GM12878 (cell line): ENCODE results near the gene RPUSD2. TPM values are rescaled to one million over a fixed set of nuclear protein-coding genes. Genes with fewer than 3 reads are reported as not detected.

Source experiments
- BACH1 ChIP-seq: fragments of 450-650 bp; IDR thresholded peaks from 2 replicates; pipeline ENCODE4 v1.6.1; 2017; ENCODE audit warnings: mild to moderate bottlenecking, borderline replicate concordance
- BHLHE40 ChIP-seq, 2 experiments: fragments of 450-650 bp in 1 of 2; IDR thresholded peaks; 2 replicates each; pipeline ENCODE4 v1.6.1; 2011 to 2017; ENCODE audit warnings: low read depth in 2 of 2, borderline replicate concordance in 1 of 2, improper control_type of control experiment in 1 of 2, low read length in 1 of 2, mild to moderate bottlenecking in 1 of 2
- BRCA1 ChIP-seq: IDR thresholded peaks from 2 replicates; pipeline ENCODE4 v1.6.1; 2011; ENCODE audit warnings: low read depth, low read length, improper control_type of control experiment
- CHD1 ChIP-seq: IDR thresholded peaks from 2 replicates; pipeline ENCODE4 v1.6.1; 2012; ENCODE audit warnings: low read depth, low read length, improper control_type of control experiment
- CHD4 ChIP-seq: fragments of 200-600 bp; sonication (generic); IDR thresholded peaks from 2 replicates; pipeline ENCODE4 v1.6.1; 2016; ENCODE audit warnings: mild to moderate bottlenecking
- CREB1 ChIP-seq: IDR thresholded peaks from 2 replicates; pipeline ENCODE4 v1.6.1; 2012; ENCODE audit warnings: low read depth, mild to moderate bottlenecking, inconsistent platforms
- E2F4 ChIP-seq: IDR thresholded peaks from 2 replicates; pipeline ENCODE4 v1.6.1; 2012; ENCODE audit warnings: low read depth, low read length, improper control_type of control experiment
- ESRRA ChIP-seq: IDR thresholded peaks from 2 replicates; pipeline ENCODE4 v1.6.1; 2012; ENCODE audit warnings: mild to moderate bottlenecking, low read length, improper control_type of control experiment
- HDAC2 ChIP-seq: fragments of 200-600 bp; sonication (generic); IDR thresholded peaks from 2 replicates; pipeline ENCODE4 v1.6.1; 2017
- HDGF ChIP-seq: fragments of 450-650 bp; IDR thresholded peaks from 2 replicates; pipeline ENCODE4 v1.6.1; 2016; ENCODE audit warnings: antibody characterized with exemption
- JUNB ChIP-seq: IDR thresholded peaks from 2 replicates; pipeline ENCODE4 v1.6.1; 2016; ENCODE audit warnings: antibody characterized with exemption, mild to moderate bottlenecking
- JUND ChIP-seq: IDR thresholded peaks from 2 replicates; pipeline ENCODE4 v1.6.1; 2012; ENCODE audit warnings: low read depth, mild to moderate bottlenecking, low read length, improper control_type of control experiment, moderate library complexity
- MTA3 ChIP-seq: IDR thresholded peaks from 2 replicates; pipeline ENCODE4 v1.6.1; 2012; ENCODE audit warnings: low read length, inconsistent platforms, borderline replicate concordance
- MYB ChIP-seq: fragments of 150-350 bp; IDR thresholded peaks from 2 replicates; pipeline ENCODE4 v1.6.1; 2014; ENCODE audit warnings: mild to moderate bottlenecking, low read depth, low read length, borderline replicate concordance
- NBN ChIP-seq: fragments of 450-650 bp; IDR thresholded peaks from 2 replicates; pipeline ENCODE4 v1.6.1; 2016
- NFIC ChIP-seq: IDR thresholded peaks from 2 replicates; pipeline ENCODE4 v1.6.1; 2012; ENCODE audit warnings: low read depth, mild to moderate bottlenecking, inconsistent platforms, low read length, moderate library complexity
- NR2C1 ChIP-seq: fragments of 450-650 bp; IDR thresholded peaks from 2 replicates; pipeline ENCODE4 v1.6.1; 2017; ENCODE audit warnings: antibody characterized with exemption, mild to moderate bottlenecking, moderate library complexity
- RAD51 ChIP-seq: fragments of 450-650 bp; IDR thresholded peaks from 2 replicates; pipeline ENCODE4 v1.6.1; 2016; ENCODE audit warnings: moderate library complexity, mild to moderate bottlenecking, inconsistent platforms
- RBBP5 ChIP-seq: fragments of 200-600 bp; sonication (generic); conservative IDR thresholded peaks from 2 replicates; pipeline ENCODE4 v1.6.1; 2016
- RUNX3 ChIP-seq: IDR thresholded peaks from 2 replicates; pipeline ENCODE4 v1.6.1; 2012; ENCODE audit warnings: low read length, inconsistent platforms
- SMAD1 ChIP-seq: fragments of 450-650 bp; IDR thresholded peaks from 2 replicates; pipeline ENCODE4 v1.6.1; 2018; ENCODE audit warnings: mild to moderate bottlenecking, low read depth; ENCODE audit not compliant: partially characterized antibody
- SMARCA5 ChIP-seq: fragments of 450-650 bp; IDR thresholded peaks from 2 replicates; pipeline ENCODE4 v1.6.1; 2017; ENCODE audit warnings: mild to moderate bottlenecking
- SREBF1 ChIP-seq: IDR thresholded peaks from 2 replicates; pipeline ENCODE4 v1.6.1; 2012; ENCODE audit warnings: mild to moderate bottlenecking, low read length
- YBX1 ChIP-seq: fragments of 450-650 bp; IDR thresholded peaks from 2 replicates; pipeline ENCODE4 v1.6.1; 2016; ENCODE audit warnings: antibody characterized with exemption
- YY1 ChIP-seq: IDR thresholded peaks from 2 replicates; pipeline ENCODE4 v1.6.1; 2011; ENCODE audit warnings: low read depth, mild to moderate bottlenecking, low read length
- ZNF384 ChIP-seq: IDR thresholded peaks from 2 replicates; pipeline ENCODE4 v1.6.1; 2012; ENCODE audit warnings: low read depth, mild to moderate bottlenecking, low read length, improper control_type of control experiment, borderline replicate concordance
- ZNF592 ChIP-seq: fragments of 450-650 bp; IDR thresholded peaks from 2 replicates; pipeline ENCODE4 v1.6.1; 2017; ENCODE audit warnings: mild to moderate bottlenecking, moderate library complexity
- ZNF622 ChIP-seq: fragments of 450-650 bp; IDR thresholded peaks from 2 replicates; pipeline ENCODE4 v1.6.1; 2017; ENCODE audit warnings: mild to moderate bottlenecking, inconsistent platforms
- ZSCAN29 ChIP-seq: fragments of 450-650 bp; IDR thresholded peaks from 2 replicates; pipeline ENCODE4 v1.6.1; 2017; ENCODE audit warnings: mild to moderate bottlenecking, moderate library complexity
- polyA plus RNA-seq, 11 experiments: library from polyadenylated mRNA; depleted of rRNA in 4 of 11; unstranded in 6 of 11; stranded (reverse) in 5 of 11; fragments of >200 nt; fragmentation: Nextera tagmentation in 4 of 11; fragmentation: Illumina TruSeq in 1 of 11; extraction: Ambion mirVana in 4 of 11; extraction: Trizol in 1 of 11; gene quantifications; 1 replicate in 1 of 11; 2 replicates in 10 of 11; pipeline versions ENCODE4 v1.2.1 to v1.2.3, GENCODE V29; 2011 to 2016; ENCODE audit warnings: inconsistent platforms in 2 of 11, missing spikeins in 2 of 11, low read depth in 1 of 11
- total RNA-seq, 4 experiments: library from RNA; depleted of rRNA in 3 of 4; stranded (reverse); fragments of >200 nt in 3 of 4; fragmentation: Illumina TruSeq in 1 of 4; extraction: Trizol in 1 of 4; gene quantifications; 2 replicates each; pipeline versions ENCODE4 v1.2.1 to v1.2.3, GENCODE V29; 2013 to 2021
- TF ChIP-seq, protein P1 (sequence below): fragments of 450-650 bp; IDR thresholded peaks from 2 replicates; pipeline ENCODE4 v1.6.1; 2014; ENCODE audit warnings: mild to moderate bottlenecking

The RPUSD2 gene
- total and polyA plus RNA-seq, 10 of the 15 experiments (the other 5 are each of a cell fraction or from before 2014, with no cell fraction given): 4.0 to 33.3 (median 18.5) TPM

DNA sequence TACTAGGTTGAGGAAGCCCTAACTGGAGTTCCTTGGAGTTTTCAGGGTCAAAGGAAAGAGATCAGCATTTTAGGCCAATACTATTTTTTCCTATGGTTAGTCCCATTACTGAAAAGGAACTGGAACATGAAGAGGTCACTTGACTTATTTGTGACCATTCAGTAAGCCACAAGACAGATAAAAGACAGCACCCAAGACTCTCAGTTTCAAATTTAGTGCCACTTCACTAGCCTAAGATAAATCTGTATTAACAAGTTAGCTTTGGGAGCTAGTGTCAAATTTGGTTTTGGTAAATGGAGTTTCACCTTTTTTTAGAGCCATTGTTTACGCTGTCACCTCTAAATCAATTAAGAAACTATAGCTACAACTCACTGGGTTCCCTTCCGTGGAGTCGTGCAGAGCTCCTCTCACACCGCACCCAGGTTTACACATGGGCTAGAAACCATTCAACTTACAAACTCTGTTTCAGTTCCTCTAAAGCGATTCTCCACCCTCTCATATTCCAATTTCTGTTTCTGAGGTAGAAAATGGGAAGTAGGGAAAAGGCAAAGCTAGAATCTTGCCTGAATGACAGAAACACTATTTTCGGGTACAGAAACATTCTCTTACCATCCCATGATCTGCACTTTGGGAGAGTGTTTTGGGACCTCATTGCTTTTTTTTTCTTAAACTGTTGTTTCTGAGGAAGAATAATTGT, 18.6 kb upstream of the RPUSD2 start (continued):
- TF ChIP-seq ZNF592 (no peak), NR2C1 (no peak; the same call in 1 of the 2 replicates), JUNB (peak; percentile 60), ZNF384 (peak; percentile 68), HDGF (no peak), BHLHE40 (IDR thresholded peaks at IDR 0.05; ENCODE audit: borderline replicate concordance in 1 of 2, low read depth in 2 of 2, low read length in 1 of 2) (peak; percentile 81 to 84), ESRRA (peak; percentile 33; the same call in 1 of the 2 replicates), NFIC (peak; percentile 97), SMAD1 (no peak), JUND (no peak), YBX1 (no peak), E2F4 (peak; percentile 60; the same call in 1 of the 2 replicates), BRCA1 (no peak), RAD51 (peak; percentile 65), CHD4 (no peak), ZNF622 (no peak), SMARCA5 (no peak), RBBP5 (no peak), YY1 (0 out of 2 replicates have a peak, but pooled peaks have one; percentile 32), RUNX3 (peak; percentile 92), ZSCAN29 (no peak), HDAC2 (no peak), CHD1 (no peak), MTA3 (peak; percentile 84), BACH1 (peak; percentile 73; the same call in 1 of the 2 replicates), SREBF1 (no peak), CREB1 (no peak), NBN (peak; percentile 94), MYB (0 out of 2 replicates have a peak, but pooled peaks have one; percentile 12)
- TF ChIP-seq, protein P1, sequence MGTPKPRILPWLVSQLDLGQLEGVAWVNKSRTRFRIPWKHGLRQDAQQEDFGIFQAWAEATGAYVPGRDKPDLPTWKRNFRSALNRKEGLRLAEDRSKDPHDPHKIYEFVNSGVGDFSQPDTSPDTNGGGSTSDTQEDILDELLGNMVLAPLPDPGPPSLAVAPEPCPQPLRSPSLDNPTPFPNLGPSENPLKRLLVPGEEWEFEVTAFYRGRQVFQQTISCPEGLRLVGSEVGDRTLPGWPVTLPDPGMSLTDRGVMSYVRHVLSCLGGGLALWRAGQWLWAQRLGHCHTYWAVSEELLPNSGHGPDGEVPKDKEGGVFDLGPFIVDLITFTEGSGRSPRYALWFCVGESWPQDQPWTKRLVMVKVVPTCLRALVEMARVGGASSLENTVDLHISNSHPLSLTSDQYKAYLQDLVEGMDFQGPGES: no peak
